ENCODE results near the gene OPRM1.

The OPRM1 gene

DNA sequence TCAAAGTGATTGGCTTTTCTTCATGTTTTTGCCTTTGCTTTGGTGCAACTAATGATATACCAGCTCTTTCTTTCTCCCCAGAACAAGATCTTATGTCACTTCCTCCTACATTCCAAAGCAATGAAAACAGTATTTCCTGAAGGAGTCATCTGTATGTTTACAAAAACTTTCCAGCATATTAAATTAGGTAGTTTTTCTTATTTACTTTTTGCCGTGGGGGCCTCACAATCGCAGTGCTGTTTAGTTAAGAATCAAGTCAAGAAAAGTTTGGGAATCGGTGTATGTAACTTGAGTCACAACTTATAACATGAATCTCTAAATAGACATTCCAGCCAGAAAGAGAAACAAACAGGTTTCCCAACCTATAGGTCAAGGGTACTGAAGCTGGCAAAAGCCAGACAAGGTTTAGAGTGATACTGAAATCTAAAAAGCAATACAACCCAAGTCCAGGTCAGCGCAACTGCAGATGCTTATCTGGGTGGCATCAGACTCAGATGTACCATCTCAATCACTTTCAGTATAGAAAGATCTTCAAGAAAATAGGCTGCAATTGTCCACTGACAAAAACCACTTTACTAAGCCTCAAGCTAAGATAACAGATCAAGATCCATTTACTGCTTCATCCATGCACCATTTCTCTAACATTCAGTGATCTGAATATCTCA, 253.9 kb downstream of the OPRM1 start:
- DNase-seq (ENCODE audit: low read depth), result no peak
- no peak for TF ChIP-seq CTCF (IDR thresholded peaks at IDR 0.05; ENCODE audit: insufficient read depth, low read depth, low read length, missing control alignments)
- H3K4me3 ChIP-seq (ENCODE audit: low read depth, low read length), result no peak overlapping the region

DNA sequence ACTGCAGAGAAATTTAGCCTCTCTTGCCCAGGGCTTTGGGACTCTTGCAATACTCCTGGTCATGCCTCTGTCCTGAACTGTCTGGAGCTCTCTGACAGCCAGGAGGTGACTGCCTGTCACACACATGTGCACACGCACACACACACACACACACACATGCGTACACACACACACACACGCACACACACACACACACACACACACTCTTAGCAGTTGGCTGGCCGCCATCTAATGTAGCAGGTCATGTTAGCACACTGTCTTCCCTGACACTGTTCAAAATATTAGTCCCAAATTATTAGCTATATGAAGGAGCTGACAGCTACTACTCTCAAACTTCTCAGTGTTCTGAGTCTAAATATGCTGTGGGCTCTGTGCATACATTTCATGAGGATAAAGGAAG, 256.7 kb downstream of the OPRM1 start:
- TF ChIP-seq CTCF (IDR thresholded peaks at IDR 0.05; ENCODE audit: insufficient read depth, low read depth, low read length, missing control alignments), result no peak
- no peak for DNase-seq (ENCODE audit: low read depth)
- no peak overlapping the region for H3K4me3 ChIP-seq (ENCODE audit: low read depth, low read length)
